ENCODE data around the gene TMEM272. TPM values are rescaled to one million over a fixed set of nuclear protein-coding genes. Genes with fewer than 3 reads are reported as not detected.

TMEM272 gene
- polyA plus RNA-seq, 1 of the 3 experiments (the other 2 are of a cell fraction) = not detected

- TF ChIP-seq FOSL2 (IDR thresholded peaks at IDR 0.05; ENCODE audit: borderline replicate concordance, low read depth) (no peak), CTCF (IDR thresholded peaks at IDR 0.05) (no peak), GATA2 (CRISPR knock-in tag; IDR thresholded peaks at IDR 0.05) (no peak), ELF1 (IDR thresholded peaks at IDR 0.05) (no peak), RCOR1 (IDR thresholded peaks at IDR 0.05; ENCODE audit: low read length) (no peak), MEF2A (IDR thresholded peaks at IDR 0.05; ENCODE audit: borderline replicate concordance, low read depth) (no peak)
Observed at GRCh38 chr13:51820016-51820597, 24.9 kb downstream of the TMEM272 start (continued).

- Histone ChIP-seq H3K27me3 (ENCODE audit: insufficient read depth) (no peaks in the 10 kb centered on the region), H3K4me2 (no peak overlapping the region), H3K4me1 (ENCODE audit: control insufficient read depth in 1 of 2, insufficient read depth in 2 of 2, low read depth in 1 of 2, low read length in 1 of 2) (peaks cover 0 to 14% of the 10 kb centered on the region in 2 experiments; a peak in 1 of 4 replicates), H3K9me3 (no peaks in the 10 kb centered on the region), H3F3A (replicated peaks; ENCODE audit: insufficient read depth) (no peaks in the 10 kb centered on the region), H3K36me3 (replicated peaks in 1 of 2; ENCODE audit: control insufficient read depth in 1 of 2, insufficient read depth in 2 of 2, low read length in 1 of 2) (no peaks in the 10 kb centered on the region), H3K27ac (ENCODE audit: low read depth in 2 of 2, low read length in 1 of 2) (no peak overlapping the region), H4K20me1 (ENCODE audit: insufficient read depth) (no peaks in the 10 kb centered on the region), H3K9me2 (no peaks in the 10 kb centered on the region), H3K9ac (no peak overlapping the region), H3K4me3 (ENCODE audit: low read depth in 2 of 2, low read length in 1 of 2) (no peak overlapping the region), H2AFZ (ENCODE audit: low read depth) (no peak overlapping the region), H3K79me2 (ENCODE audit: insufficient read depth) (no peaks in the 10 kb centered on the region)
- no peak for DNase-seq
- TF ChIP-seq USF2 (IDR thresholded peaks at IDR 0.05; ENCODE audit: borderline replicate concordance, low read depth, low read length) = no peak
- no peak for TF ChIP-seq JUND (IDR thresholded peaks at IDR 0.05)
- TF ChIP-seq POLR2AphosphoS5 (IDR thresholded peaks at IDR 0.05; ENCODE audit: low read depth, low read length) = no peak
- no peak for TF ChIP-seq SIN3A (IDR thresholded peaks at IDR 0.05; ENCODE audit: borderline replicate concordance, low read depth, low read length)
- TF ChIP-seq PBX3 (IDR thresholded peaks at IDR 0.05) = no peak
- TF ChIP-seq IRF3 (IDR thresholded peaks at IDR 0.05; ENCODE audit: low read depth, low read length) = no peak
- no peak for TF ChIP-seq USF1 (IDR thresholded peaks at IDR 0.05; ENCODE audit: borderline replicate concordance, low read depth)
- no peak for TF ChIP-seq MEF2A (IDR thresholded peaks at IDR 0.05; ENCODE audit: borderline replicate concordance, low read depth)
- TF ChIP-seq CHD2 (IDR thresholded peaks at IDR 0.05; ENCODE audit: low read length, partially characterized antibody) = no peak
- no peak for TF ChIP-seq TAF1 (IDR thresholded peaks at IDR 0.05; ENCODE audit: borderline replicate concordance, low read depth, low read length)
- TF ChIP-seq RXRA (IDR thresholded peaks at IDR 0.05; ENCODE audit: borderline replicate concordance, low read depth) = no peak
- TF ChIP-seq MXI1 (IDR thresholded peaks at IDR 0.05; ENCODE audit: low read depth, low read length) = no peak
- no peak for TF ChIP-seq TEAD4 (IDR thresholded peaks at IDR 0.05; ENCODE audit: borderline replicate concordance, insufficient read depth)
- TF ChIP-seq GATA2 (CRISPR knock-in tag; IDR thresholded peaks at IDR 0.05) = no peak
- TF ChIP-seq ZBTB33 (IDR thresholded peaks at IDR 0.05; ENCODE audit: borderline replicate concordance, low read depth) = no peak
- no peak for TF ChIP-seq FOXJ3 (CRISPR knock-in tag; IDR thresholded peaks at IDR 0.05)
- TF ChIP-seq EP300 (IDR thresholded peaks at IDR 0.05; ENCODE audit: borderline replicate concordance in 1 of 2, low read depth in 1 of 2, low read length in 1 of 2) = no peak
- 75% methylated on average over 3 of the region's 3 CpGs for WGBS (ENCODE audit: low lambda C conversion rate)
- CTCF ChIA-PET = interaction anchor here (0.9 to 1.5 kb wide), 3 partner anchors 21 to 31 kb away, joined by 3 read pairs; no protein-coding TSS in a partner anchor
- POLR2A ChIA-PET = no interaction called here
Observed at GRCh38 chr13:51819544-51819943, 25.4 kb downstream of the TMEM272 start.

Data from SK-N-SH (cell line).